Panc1 (cell line): ENCODE data around the gene C1QL2. TPM values are rescaled to one million over a fixed set of nuclear protein-coding genes. Genes with fewer than 3 reads are reported as not detected.

ENCODE experiments used
- ATAC-seq: fragments of 200-7000 bp; cut with Tn5 transposase; 2 replicates; pipeline ENCODE4 v1.9.1; 2020; ENCODE audit warnings: mild to moderate bottlenecking, moderate library complexity
- Bru-seq: library from RNA; stranded (reverse); fragments of 400-500 nt; gene quantifications from one replicate; lab custom pipeline; 2021; lab: Mats Ljungman, UMichigan
- BruChase-seq, 2 experiments: library from RNA; stranded (reverse); fragments of 400-500 nt; gene quantifications; one replicate each; lab custom pipeline; 2021; lab: Mats Ljungman, UMichigan
- BruUV-seq: library from RNA; stranded (reverse); fragments of 400-500 nt; replicated peaks from 2 replicates; lab custom pipeline; 2021; lab: Mats Ljungman, UMichigan
- CTCF ChIA-PET: fragments of 300-600 bp; sonication (Branson Sonifier 250); formaldehyde crosslinking; loops from one replicate; lab custom pipeline; 2022; ENCODE audit warnings: antibody characterized with exemption; lab: Charles Lee
- POLR2A ChIA-PET: fragments of 300-600 bp; sonication (Branson Sonifier 250); formaldehyde crosslinking; loops from one replicate; lab custom pipeline; 2022; ENCODE audit warnings: antibody characterized with exemption; lab: Charles Lee
- DNase-seq: peaks from one replicate; pipeline ENCODE4 v3.0.0-alpha.2; 2010; ENCODE audit warnings: low read depth, low spot score
- H3K27ac ChIP-seq: 2 replicates; pipeline ENCODE4 v1.5.1; 2011; ENCODE audit warnings: mild to moderate bottlenecking, low read length, inconsistent platforms
- H3K27me3 ChIP-seq: fragments of 200-500 bp; sonication (Bioruptor generic); 2 replicates; pipeline ENCODE4 v1.6.0; 2014; ENCODE audit warnings: low read length, inconsistent platforms; ENCODE audit not compliant: control insufficient read depth, insufficient read depth
- H3K36me3 ChIP-seq: fragments of 200-500 bp; sonication (Bioruptor generic); 2 replicates; pipeline ENCODE4 v1.5.1; 2014; ENCODE audit warnings: inconsistent platforms, mild to moderate bottlenecking, low read length, moderate library complexity; ENCODE audit not compliant: control insufficient read depth, insufficient read depth
- H3K4me1 ChIP-seq: 2 replicates; pipeline ENCODE4 v1.5.1; 2011; ENCODE audit warnings: inconsistent platforms, mild to moderate bottlenecking, low read length, moderate library complexity; ENCODE audit not compliant: control insufficient read depth, insufficient read depth
- H3K4me3 ChIP-seq, 2 experiments: 2 replicates each; pipeline ENCODE4 v1.5.1; 2011 to 2012; ENCODE audit warnings: low read depth in 2 of 2, low read length in 2 of 2, mild to moderate bottlenecking in 2 of 2, inconsistent platforms in 1 of 2, moderate library complexity in 1 of 2
- H3K9me3 ChIP-seq: fragments of 200-500 bp; sonication (Bioruptor generic); 2 replicates; pipeline ENCODE4 v1.5.1; 2014; ENCODE audit warnings: low read depth, mild to moderate bottlenecking, inconsistent platforms, low read length, moderate library complexity; ENCODE audit not compliant: control insufficient read depth, insufficient read depth
- CTCF ChIP-seq: fragments of 450-650 bp; IDR thresholded peaks from 2 replicates; pipeline ENCODE4 v1.5.1; 2017; ENCODE audit warnings: mild to moderate bottlenecking
- POLR2AphosphoS5 ChIP-seq: IDR thresholded peaks from 2 replicates; pipeline ENCODE4 v1.6.1; 2012; ENCODE audit warnings: mild to moderate bottlenecking, low read depth, low read length, moderate library complexity
- SIN3A ChIP-seq: IDR thresholded peaks from 2 replicates; pipeline ENCODE4 v1.6.1; 2012; ENCODE audit warnings: low read depth, mild to moderate bottlenecking, low read length, moderate library complexity, borderline replicate concordance; ENCODE audit not compliant: insufficient read depth
- TCF7L2 ChIP-seq: IDR thresholded peaks from 2 replicates; pipeline ENCODE4 v1.6.1; 2011; ENCODE audit warnings: mild to moderate bottlenecking, low read depth, low read length, inconsistent platforms
- in situ Hi-C: cut with HindIII; loops from 2 replicates; pipeline ENCODE4 v1.10.0; 2016; ENCODE audit warnings: low sequenced_read_pairs, low pct_unique_long_range_greater_than_20kb
- intact Hi-C: fragments of 100-400 bp; cut with micrococcal nuclease; formaldehyde crosslinking; loops from one replicate; pipeline ENCODE4 v1.10.0; 2022; ENCODE audit not compliant: unreplicated experiment
- long read RNA-seq: library from polyadenylated mRNA; unstranded; transcript quantifications from one replicate; pipeline ENCODE4 v2.0.0, GENCODE V29; 2021; ENCODE audit not compliant: unreplicated experiment
- polyA plus RNA-seq: library from polyadenylated mRNA; unstranded; fragments of >200 nt; gene quantifications from one replicate; pipeline ENCODE4 v1.2.1, GENCODE V29; 2012; ENCODE audit warnings: missing spikeins; ENCODE audit not compliant: insufficient read length
- total RNA-seq: library from RNA; stranded (reverse); gene quantifications from one replicate; pipeline ENCODE4 v1.2.1, GENCODE V29; 2021; ENCODE audit not compliant: unreplicated experiment
- TF ChIP-seq, protein P1 (sequence below), 2 experiments: IDR thresholded peaks; 2 replicates each; pipeline ENCODE4 v1.6.1; 2011 to 2012; ENCODE audit warnings: low read depth in 2 of 2, control low read depth in 1 of 2, low read length in 1 of 2, mild to moderate bottlenecking in 1 of 2, moderate library complexity in 1 of 2; ENCODE audit not compliant: insufficient read depth in 1 of 2

The C1QL2 gene
- total RNA-seq (not detected), Bru-seq, nascent RNA (not detected), BruChase-seq, experiment 1, labeled RNA remaining after a 2-hour chase (not detected), BruChase-seq, experiment 2, labeled RNA remaining after a 6-hour chase (not detected)
- polyA plus RNA-seq: not detected
- long read RNA-seq: 0 reads

DNA sequence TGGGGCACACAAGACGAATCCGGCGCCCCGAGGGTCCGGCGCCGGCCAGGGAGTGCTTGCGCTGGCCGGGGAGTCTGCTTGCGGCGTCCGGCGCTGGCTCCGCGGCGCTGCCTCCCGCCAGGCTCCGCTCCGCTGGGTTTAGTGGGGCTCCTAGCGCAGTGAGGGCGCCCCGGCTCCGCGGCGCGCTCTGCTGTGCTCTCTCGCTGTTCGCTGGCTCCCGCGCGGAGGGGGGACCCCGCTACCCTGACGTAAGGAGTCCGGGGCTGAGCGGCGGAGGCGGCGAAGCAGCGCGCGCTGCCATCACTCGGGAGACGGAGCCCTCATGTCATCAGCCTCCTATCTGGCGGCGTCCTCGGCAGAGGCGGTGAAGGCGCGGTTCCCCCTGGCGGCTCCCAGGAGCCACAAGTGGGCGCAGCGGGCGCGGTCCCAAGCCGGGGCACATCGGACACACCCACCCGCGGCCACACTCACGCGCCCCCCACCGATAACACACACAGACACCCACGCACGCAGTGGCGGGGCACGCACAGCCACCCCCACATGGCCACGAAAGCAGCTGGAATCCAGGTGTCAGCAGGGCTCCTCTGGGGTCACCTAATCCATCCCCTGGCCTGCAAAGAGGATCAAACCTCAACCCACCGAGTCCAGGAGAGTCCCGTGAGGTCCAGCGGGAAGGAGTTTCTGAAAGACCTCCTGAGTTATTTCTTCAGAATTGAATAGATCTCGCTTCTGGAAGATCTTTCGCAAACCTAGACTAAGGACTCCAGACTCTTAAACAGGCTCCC is at the start of gene C1QL2:
C1QL2 (minus strand) TSS at position 189 of the 785 bp plus-strand sequence. CDS start 482 bp downstream, outside the sequence.
- no peak within 1 kb of the TSS for H3K4me3 ChIP-seq
- ATAC-seq: no peak
- no peak within 1 kb of the TSS for H3K27ac ChIP-seq
- ChIA-PET POLR2A (no interaction called here), CTCF (no interaction called here)
- H3K9me3 ChIP-seq: no peaks in the 10 kb centered on the region
- TF ChIP-seq TCF7L2: no peak
- TF ChIP-seq CTCF: no peak; the same call in 1 of the 2 replicates
- no peak for TF ChIP-seq SIN3A
- TF ChIP-seq, protein P1, sequence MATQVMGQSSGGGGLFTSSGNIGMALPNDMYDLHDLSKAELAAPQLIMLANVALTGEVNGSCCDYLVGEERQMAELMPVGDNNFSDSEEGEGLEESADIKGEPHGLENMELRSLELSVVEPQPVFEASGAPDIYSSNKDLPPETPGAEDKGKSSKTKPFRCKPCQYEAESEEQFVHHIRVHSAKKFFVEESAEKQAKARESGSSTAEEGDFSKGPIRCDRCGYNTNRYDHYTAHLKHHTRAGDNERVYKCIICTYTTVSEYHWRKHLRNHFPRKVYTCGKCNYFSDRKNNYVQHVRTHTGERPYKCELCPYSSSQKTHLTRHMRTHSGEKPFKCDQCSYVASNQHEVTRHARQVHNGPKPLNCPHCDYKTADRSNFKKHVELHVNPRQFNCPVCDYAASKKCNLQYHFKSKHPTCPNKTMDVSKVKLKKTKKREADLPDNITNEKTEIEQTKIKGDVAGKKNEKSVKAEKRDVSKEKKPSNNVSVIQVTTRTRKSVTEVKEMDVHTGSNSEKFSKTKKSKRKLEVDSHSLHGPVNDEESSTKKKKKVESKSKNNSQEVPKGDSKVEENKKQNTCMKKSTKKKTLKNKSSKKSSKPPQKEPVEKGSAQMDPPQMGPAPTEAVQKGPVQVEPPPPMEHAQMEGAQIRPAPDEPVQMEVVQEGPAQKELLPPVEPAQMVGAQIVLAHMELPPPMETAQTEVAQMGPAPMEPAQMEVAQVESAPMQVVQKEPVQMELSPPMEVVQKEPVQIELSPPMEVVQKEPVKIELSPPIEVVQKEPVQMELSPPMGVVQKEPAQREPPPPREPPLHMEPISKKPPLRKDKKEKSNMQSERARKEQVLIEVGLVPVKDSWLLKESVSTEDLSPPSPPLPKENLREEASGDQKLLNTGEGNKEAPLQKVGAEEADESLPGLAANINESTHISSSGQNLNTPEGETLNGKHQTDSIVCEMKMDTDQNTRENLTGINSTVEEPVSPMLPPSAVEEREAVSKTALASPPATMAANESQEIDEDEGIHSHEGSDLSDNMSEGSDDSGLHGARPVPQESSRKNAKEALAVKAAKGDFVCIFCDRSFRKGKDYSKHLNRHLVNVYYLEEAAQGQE (IDR thresholded peaks at IDR 0.05; ENCODE audit: insufficient read depth in 1 of 2, low read depth in 2 of 2, low read length in 1 of 2): no peak
- no peak for TF ChIP-seq POLR2AphosphoS5
- intact Hi-C loops (no loop called here), in situ Hi-C loops (no loop called here)
- no peaks in the 10 kb centered on the region for H3K36me3 ChIP-seq
- DNase-seq: no peak
- H3K27me3 ChIP-seq: peaks cover 19% of the 10 kb centered on the region
- H3K4me1 ChIP-seq: no peaks in the 10 kb centered on the region; the same call in 1 of the 2 replicates
- BruUV-seq: no TSS peak

- no peaks in the 10 kb centered on the region for H3K36me3 ChIP-seq
- no peaks in the 10 kb centered on the region for H3K9me3 ChIP-seq
- no peak overlapping the region for H3K4me3 ChIP-seq
- no peak overlapping the region for H3K27ac ChIP-seq
- H3K4me1 ChIP-seq: no peaks in the 10 kb centered on the region
- in situ Hi-C loops: no loop called here
- TF ChIP-seq, protein P1 (IDR thresholded peaks at IDR 0.05; ENCODE audit: insufficient read depth in 1 of 2, low read depth in 2 of 2, low read length in 1 of 2): no peak
- TF ChIP-seq TCF7L2 (no peak), POLR2AphosphoS5 (no peak), CTCF (no peak), SIN3A (no peak)
- BruUV-seq: no TSS peak
- intact Hi-C loops: no loop called here
- DNase-seq (no peak), ATAC-seq (no peak)
- ChIA-PET CTCF (no interaction called here), POLR2A (no interaction called here)
- H3K27me3 ChIP-seq: no peaks in the 10 kb centered on the region
Measured at GRCh38 chr2:119207447-119207846, 48.9 kb upstream of the C1QL2 start.
